ENCODE results near the gene UGGT1.
"Not testable (repeated sequence)": the region's sequence is repeated elsewhere in the genome, so short reads cannot be mapped to it uniquely, and the experiment has no call there.

UGGT1 gene

DNA sequence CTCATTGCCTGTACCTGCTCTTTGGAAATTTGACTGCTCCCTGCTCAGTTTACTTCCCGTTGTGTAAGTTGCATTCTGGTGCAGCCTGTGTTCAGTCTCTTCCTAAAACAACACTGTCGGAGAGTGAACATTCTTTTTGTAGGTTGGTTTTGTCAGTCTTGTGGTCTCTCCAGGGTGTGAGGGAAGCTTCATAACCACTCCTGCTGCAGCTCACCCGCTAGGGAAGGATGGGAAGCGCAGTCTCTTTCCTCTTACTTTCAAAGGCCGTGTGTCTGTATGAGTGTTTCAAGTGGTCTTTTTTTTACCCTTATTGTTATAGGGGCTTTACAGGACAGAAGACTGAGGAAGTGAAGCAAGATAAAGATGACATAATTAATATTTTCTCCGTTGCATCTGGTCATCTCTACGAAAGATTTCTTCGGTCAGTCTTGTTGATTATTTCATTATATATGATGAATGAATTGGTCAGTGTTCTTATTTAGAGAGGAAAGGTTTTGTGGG lies 87.2 kb downstream of the UGGT1 start:
- DNase-seq (ENCODE audit: low read depth in 2 of 2) = no peak

DNA sequence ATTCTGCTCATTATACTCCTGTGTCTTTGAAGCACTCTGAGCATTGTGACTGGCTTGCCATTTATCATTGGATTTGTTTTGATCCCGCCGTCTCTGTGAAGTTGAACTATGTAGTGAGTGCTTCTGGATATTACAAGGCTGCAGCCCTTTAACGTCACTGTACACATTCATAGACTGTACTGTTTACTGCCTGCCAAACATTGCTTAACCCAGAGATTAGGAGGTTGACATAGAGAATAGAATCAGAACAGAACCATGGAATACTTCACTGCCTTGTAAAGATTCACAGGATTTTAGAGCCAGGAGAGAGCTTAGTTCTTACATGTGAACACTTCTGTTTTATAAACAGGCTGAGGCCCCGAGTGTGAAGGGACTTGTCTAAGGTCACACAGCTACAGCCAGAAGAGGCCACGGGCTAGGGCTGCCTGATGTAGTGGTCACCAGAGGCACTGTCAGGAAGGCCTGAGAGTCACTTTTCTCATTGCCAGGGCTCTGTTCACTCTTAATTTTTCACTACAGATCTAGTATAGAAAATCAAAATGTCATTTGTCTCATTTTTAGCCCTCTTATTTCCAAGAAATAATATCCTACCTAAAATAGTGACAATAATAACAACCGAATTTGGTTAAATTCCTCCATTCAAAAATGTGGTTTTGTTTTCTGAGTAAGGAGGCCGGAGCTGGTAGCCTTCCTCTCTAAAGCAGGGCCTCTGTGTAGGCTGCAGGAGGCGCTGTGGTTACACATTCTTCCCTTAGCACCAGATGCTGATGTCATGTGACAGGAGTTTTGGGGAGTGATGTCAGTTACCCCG lies 87.9 kb downstream of the UGGT1 start:
- peak; percentile 3 to 12 for DNase-seq (ENCODE audit: low read depth in 2 of 2)

DNA sequence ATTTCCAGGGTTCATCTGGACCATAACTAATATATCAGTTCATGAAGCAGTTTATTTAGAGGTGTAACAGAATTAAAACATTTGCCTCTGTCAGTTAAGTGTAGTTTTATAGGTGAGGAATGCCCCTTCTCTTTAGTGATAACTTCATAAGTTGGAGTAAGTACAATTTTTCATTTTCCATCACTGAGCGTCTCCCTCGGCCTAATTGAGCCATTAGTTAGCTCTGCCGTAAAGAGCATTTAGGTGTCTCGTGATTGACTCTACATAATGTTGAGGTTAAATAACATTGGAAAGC lies 88.4 kb downstream of the UGGT1 start:
- DNase-seq (ENCODE audit: low read depth in 2 of 2) = no peak

DNA sequence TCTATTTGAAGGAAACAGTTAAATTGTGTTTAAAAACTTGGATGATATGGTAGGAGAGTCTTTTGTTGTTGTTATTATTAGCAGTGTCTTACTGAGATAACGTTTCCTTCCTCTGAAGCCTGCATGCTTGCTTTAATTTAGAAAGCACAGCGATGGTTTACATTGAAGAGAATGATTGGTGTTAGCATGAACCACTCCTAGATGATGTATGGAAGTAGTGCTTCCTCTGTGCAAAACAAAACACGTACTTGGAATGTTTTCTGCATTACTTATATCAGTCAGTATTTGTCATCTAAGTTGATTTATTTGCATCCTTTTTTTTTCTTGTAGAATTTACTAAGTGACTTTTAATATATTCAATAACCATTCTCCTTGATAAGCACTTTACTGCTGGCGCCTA lies 89.0 kb downstream of the UGGT1 start:
- DNase-seq (ENCODE audit: low read depth in 2 of 2) = no peak

DNA sequence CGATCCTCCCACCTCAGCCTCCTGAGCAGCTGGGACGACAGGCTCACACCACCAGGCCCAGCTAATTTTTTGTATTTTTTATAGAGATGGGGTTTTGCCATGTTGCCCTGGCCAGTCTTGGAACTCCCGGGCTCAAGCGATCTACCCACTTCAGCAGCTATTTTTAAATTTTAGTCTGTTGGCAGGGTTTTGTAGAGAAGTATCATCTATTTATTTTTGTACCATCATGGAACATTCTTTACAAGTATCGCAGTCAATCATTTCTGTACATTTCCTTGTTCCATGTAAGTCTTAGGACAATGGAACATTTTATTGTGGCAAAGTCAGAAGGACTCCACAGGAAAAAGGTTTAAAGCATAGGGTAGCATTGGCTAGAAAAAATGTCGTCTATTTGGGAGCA lies 94.6 kb downstream of the UGGT1 start:
- no peak for DNase-seq (ENCODE audit: low read depth in 2 of 2)

DNA sequence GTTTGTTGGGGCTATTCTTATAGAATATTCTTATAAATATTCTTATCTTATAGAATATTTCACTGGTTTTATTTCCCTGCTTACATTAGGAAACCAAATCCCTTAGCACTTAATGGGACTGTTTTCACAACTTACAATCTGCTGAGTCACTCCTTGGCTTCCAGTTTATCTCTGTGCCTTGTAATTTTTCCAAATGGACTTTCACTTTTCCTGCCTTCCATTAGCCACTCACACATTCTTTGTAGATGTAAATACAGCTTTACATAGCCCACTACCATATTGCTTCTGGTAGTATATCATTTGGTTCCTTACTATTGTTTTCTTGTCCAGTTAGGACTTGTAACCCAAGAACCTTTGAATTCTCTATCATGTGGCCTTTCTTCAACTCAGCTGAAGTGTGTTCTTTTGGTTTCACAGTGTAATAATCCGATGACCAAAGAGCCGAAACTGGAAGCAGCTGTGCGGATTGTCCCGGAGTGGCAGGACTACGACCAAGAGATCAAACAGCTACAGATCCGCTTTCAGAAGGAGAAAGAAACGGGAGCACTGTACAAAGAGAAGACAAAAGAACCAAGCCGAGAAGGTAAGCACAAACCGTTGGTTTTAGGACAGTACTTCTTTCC lies 96.1 kb downstream of the UGGT1 start:
- no peak for DNase-seq (ENCODE audit: low read depth in 2 of 2)

DNA sequence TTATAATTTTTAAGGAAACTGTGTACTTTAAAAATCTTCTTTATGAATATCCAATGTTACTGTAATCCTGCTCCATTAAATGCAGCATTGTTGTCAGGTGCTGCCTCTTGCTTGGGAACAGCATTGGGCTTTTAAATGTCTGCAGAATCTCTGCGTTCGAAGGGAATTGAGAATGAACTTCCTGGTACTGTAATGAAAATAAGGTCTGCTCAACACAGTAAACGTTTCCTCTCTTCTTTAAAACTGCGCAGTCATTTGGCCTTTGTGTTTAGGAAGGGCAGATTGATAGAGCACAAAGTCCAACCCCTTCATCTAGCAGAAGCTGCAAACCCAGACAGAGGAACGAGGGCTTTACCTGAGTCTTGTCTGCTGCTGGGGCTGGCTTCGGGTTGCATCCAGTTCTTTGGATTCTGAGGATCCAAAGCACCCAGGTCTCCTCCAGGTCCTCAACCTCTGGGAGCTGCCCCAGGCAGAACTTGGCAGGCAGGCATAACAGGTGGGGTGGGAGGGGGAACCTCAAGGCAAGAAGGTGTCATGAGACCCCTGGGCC lies 104.5 kb downstream of the UGGT1 start:
- DNase-seq (ENCODE audit: low read depth in 2 of 2) = no peak

DNA sequence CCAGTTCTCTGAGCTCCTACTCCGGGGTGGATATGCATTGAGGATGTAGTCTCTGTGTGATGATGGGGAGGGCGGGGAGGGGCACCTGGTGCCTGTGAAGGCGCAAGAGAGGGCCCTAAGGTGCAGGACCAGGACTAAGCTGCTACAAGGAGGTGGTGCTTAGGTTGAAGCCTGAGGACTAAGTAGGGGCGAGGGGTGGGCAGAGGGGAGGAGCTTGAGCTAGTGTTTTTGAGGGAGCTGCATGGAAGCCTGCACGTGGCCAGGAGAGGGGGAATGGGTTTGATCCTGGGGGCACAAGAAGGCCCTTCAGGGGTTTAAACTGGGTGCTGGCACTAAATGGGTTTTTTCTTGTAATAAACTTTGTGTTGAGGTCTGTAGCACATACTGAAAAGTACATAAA lies 105.0 kb downstream of the UGGT1 start:
- no peak for DNase-seq (ENCODE audit: low read depth in 2 of 2)

DNA sequence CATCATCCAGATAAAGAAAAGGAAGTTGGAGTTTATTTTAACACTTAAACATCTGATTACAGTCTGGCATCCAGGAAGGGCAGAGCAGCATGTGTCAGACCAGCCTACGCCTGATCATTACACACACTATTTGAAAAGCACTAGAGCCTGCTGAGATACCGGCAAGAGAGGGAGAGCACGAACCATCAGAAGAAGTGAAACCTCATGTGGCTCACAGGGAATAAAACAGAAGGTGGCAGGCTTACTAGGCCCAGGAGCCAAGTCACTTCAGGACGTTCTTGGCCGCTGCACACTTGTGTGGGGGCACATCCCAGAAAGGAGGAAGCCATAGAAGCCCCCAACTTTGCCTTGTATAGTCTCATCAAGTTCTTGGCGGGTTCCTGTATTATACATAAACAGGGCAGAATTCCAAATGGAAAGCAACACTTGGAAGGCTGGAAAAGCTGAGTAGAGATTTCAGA lies 105.5 kb downstream of the UGGT1 start:
- DNase-seq (ENCODE audit: low read depth in 2 of 2) = no peak

DNA sequence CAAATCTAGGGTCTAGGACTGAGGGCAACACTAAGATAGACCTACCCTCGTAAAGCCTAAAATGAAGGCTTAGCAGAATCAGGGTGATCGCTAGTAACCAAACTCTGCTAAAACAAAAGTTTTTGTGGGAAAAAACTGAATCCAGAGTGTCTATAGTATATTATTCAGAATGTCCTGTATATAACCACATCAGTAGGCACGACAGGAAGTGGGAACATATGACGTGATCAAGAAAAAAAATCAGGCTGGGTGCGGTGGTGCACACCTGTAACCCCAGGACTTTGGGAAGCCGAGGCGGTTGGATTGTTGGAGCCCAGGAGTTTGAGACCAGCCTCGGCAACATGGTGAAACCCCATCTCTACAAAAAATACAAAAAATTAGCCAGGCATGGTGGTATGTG lies 106.1 kb downstream of the UGGT1 start:
- no peak for DNase-seq (ENCODE audit: low read depth in 2 of 2)

DNA sequence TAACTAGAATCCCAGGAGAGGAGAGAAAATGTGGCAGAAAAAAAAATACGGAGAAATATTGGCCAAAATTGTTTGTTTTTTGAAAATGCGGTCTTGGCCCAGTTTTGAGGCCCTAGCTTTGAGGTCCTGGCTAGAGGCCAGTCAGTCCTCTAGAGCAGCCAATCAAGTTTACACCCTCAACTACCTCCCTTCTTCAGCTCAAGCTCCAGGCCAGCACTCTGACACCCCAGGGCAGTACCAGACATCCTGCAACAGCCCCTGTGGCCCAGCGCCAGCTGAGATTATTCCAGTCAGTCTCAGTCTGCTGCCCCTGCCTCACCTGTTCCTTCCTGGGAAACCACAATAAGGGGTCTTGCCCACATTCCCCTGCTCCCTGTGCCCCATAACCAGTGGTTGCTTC lies 107.7 kb downstream of the UGGT1 start:
- no peak for DNase-seq (ENCODE audit: low read depth in 2 of 2)

DNA sequence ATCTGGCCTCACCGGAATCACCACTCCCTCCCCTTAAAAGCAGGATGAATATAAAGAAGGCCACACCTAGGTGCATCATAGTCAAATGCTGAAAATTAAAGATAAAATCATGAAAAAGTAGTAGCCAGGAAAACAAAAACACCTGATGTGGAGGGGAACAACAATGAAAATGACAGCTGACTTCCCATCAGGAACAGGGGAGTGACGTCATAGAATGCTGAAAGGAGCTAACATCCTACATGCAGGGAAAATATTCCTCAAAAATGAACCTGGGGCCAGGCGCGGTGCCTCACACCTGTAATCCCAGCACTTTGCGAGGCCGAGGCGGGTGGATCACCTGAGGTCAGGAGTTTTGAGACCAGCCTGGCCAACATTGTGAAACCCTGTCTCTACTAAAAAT lies 108.1 kb downstream of the UGGT1 start:
- no peak for DNase-seq (ENCODE audit: low read depth in 2 of 2)

DNA sequence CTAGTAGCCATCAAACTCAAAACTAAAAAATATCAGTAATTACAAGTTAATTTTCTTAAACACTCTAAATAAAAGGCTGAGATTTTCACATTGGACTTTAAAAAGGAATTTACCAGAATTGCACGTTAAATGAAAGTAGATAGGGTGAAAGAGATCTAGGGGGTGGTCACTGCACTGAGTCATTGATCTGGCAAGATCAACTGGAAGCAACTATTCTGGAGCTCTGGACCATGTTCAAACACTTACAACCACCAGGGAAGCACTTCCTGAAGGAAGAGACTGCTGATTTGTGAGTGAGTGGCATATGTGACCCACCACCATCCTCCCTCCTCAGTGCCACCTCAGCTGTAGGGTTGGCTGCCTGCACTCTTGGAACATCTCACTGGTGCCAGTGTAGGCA lies 111.8 kb downstream of the UGGT1 start:
- DNase-seq (ENCODE audit: low read depth in 2 of 2) = no peak

DNA sequence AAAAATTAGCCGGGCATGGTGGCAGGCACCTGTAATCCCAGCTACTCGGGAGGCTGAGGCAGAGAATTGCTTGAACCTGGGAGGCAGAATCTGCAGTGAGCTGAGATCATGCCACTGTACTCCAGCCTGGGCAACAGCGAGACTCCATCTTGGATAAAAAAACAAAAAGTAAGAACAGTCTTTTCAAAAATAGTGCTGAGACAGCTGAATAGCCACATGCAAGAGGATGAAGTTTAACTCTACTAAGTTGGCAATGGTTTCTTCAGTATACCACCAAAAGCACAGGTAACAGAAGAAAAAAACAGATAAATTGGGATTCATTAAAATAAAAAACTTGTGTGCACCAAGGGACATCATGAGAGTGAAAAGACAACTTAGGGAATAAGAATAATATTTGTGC lies 115.2 kb downstream of the UGGT1 start:
- DNase-seq (ENCODE audit: low read depth in 2 of 2) = no peak

DNA sequence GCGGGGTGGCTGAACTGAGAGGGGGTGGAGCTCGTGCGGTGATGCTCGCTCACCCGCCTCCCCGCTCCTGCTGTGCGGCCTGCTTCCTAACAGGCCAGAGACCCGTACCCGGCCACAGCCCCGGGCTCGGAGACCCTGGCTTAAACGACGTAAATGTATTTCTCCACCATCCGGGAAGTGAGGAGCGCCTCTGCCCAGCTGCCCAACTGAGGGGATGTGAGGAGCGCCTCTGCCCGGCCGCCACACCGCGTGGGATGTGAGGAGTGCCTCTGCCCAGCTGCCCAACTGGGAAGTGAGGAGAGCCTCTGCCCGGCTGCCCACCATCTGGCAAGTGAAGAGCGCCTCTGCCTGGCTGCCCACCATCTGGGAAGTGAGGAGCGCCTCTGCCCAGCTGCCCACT lies 117.0 kb downstream of the UGGT1 start:
- DNase-seq (ENCODE audit: low read depth in 2 of 2) = no peak

DNA sequence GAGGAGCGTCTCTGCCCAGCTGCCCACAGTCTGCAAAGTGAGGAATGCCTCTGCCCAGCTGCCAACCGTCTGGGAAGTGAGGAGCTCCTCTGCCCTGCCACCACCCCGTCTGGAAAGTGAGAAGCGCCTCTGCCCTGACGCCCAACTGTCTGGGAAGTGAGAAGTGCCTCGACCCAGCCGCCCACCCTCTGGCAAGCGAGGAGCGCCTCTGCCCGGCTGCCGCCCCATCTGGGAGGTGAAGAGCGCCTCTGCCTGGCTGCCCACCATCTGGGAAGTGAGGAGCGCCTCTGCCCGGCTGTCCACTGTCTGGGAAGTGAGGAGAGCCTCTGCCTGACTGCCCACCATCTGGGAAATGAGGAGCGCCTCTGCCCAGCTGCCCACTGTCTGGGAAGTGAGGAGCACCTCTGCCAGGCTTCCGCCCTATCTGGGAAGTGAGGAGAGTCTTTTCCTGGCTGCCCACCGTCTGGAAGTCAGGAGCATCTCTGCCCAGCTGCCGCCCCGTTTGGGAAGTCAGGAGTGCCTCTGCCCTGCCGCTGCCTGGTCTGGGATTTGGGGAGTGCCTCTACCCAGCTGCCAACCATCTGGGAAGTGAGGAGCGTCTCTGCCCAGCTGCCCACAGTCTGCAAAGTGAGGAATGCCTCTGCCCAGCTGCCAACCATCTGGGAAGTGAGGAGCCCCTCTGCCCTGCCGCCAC lies 117.8 kb downstream of the UGGT1 start:
- DNase-seq (ENCODE audit: low read depth in 2 of 2) = not testable (repeated sequence)

DNA sequence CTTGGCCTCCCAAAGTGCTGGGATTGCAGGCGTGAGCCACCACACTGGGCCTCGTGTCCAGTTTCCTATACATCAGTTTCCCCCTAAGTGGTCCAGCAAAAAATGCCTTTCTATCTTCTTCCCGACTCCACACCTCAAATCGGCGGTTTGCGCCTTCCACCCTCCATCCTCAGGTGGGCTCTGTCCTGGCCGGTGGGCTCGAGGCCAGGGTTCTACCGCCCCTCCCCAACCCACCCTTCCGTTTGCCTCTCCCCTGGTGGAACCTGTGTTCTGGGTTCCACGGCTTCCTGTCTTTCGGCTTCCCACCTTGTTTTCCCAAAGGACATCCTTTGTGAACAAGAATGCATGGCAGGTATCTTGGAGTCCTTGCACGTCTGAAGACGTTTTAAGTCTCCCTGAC lies 123.3 kb downstream of the UGGT1 start:
- DNase-seq (ENCODE audit: low read depth in 2 of 2) = no peak

DNA sequence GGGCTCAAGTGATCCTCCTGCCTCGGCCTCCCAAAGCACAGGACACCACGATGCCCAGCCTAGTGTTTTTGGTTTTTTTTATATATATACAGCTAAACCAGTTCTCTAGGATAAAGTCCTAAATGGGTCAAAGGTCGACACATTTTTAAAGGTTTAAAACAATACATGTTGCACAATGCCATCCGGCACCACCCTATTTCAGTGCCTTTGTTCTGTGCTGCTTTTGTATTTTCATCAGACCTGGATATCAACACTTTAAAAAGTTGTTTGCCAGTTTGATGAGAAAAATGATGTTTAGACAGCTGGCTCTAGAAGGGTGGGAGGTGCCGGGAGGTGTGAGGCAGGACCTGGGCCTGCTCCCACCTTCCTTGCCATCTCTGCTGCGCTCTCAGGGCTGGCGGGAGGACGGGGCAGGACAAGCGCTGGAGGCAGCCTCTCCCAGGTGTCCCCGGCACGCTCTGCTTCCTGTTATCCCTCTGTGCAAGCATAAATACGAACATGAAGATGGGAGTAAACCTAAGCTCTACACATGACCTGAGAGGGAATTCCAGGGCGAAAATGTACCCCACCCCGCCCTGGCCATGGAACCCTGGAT lies 124.0 kb downstream of the UGGT1 start:
- no peak for DNase-seq (ENCODE audit: low read depth in 2 of 2)

DNA sequence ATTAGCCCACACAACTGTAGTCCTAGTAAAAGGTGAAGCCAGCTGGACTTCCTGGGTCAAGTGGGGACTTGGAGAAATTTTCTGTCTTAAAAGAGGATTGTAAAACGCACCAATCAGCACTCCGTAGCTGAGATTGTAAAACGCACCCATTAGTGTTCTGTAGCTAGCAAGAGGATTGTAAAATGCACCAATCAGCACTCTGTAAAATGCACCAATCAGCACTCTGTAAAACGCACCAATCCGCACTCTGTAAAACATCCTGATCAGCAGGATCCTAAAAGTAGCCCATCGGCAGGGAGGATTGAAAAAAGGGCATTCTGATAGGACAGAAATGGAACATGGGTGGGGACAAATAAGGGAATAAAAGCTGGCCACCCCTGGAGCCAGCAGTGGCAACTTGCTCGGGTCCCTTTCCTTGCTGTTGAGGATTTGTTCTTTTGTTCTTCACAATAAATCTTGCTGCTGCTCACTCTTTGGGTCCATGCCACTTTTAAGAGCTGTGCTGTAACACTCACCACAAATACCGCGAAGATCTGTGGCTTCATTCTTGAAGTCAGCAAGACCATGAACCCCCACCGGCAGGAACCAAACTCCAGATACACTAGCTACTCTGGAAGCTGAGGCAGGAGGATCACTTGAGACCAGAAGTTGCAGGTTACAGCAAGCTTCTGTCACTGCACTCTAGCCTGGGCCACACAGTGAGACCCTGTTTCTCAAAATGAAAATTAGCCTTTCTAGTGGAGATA lies 125.1 kb downstream of the UGGT1 start:
- DNase-seq (ENCODE audit: low read depth in 2 of 2) = no peak

DNA sequence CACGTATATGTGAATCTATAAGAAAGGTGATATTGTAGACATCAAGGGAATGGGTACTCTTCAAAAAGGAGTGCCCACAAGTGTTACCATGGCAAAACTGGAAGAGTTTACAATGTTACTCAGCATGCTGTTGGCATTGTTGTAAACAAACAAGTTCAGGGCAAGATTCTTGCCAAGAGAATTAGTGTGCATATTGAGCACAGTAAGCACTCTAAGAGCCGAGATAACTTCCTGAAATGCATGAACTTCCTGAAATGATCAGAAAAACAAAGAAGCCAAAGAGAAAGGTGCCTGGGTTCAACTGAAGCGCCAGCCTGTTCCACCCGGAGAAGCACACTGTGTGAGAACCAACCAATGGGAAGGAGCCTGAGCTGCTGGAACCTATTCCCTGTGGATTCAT lies 126.7 kb downstream of the UGGT1 start:
- no peak for DNase-seq (ENCODE audit: low read depth in 2 of 2)

DNA sequence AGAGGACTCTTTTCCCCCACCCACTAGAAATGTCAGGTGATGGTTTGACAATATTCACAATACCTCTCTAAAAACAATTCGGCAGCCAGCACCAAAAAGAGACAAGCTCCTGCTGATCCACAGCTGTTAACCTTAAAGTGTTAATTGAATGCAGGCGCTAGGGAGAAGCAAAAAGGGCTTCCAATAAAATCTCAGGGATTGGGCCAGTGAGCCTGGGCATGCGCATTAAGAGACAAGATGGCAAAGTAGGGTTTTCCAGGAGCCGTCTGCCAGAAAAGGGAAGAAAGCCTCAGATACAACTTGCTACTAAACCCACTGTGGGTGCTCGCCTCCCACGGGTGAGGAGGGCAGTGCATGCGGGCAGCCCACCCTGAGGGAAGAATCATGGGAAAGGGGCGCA lies 128.9 kb downstream of the UGGT1 start:
- DNase-seq (ENCODE audit: low read depth in 2 of 2) = no peak

DNA sequence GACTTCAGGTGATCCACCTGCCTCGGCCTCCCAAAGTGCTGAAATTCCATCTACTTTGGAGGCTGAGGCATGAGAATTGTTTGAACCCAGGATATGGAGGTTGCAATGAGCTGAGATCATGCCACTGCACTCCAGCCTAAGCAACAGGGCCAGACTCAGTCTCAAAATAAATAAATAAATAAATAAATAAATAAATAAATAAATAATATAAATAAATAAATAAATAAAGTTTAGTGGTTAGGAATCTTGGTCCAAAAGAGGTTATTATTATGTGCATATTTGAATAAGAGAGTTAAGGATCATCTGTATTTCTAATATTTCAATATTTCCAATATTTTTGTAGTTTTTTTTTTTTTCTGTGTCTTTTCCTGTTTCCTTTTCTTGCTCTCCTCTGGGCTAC lies 136.9 kb downstream of the UGGT1 start:
- no peak for DNase-seq (ENCODE audit: low read depth in 2 of 2)

Measured in stimulated activated CD4-positive, alpha-beta T cell treated with anti-CD3 and anti-CD28 coated beads, Interleukin-1b, Interleukin-23, amount 100 ng/mL, for 1 hour (primary cell).